K562 (cell line): ENCODE results near the gene CUX1. TPM values are rescaled to one million over a fixed set of nuclear protein-coding genes. Genes with fewer than 3 reads are reported as not detected.

Experiments
- BHLHE40 ChIP-seq: IDR thresholded peaks from 2 replicates; pipeline ENCODE4 v1.6.1; 2011; ENCODE audit warnings: low read length, improper control_type of control experiment
- ERF ChIP-seq: fragments of 450-650 bp; formaldehyde crosslinking; IDR thresholded peaks from 2 replicates; pipeline ENCODE4 v1.4.0; 2020; ENCODE audit warnings: mild to moderate bottlenecking, mixed read lengths
- JUND ChIP-seq, 2 experiments: IDR thresholded peaks; 2 replicates in 1 of 2; 3 replicates in 1 of 2; pipeline ENCODE4 v1.6.1; 2011; ENCODE audit warnings: borderline replicate concordance in 2 of 2, low read depth in 2 of 2, low read length in 2 of 2, improper control_type of control experiment in 1 of 2, missing biosample characterization in 1 of 2, missing genetic modification characterization in 1 of 2, missing genetic modification reagents in 1 of 2
- LEF1 ChIP-seq: fragments of 450-650 bp; IDR thresholded peaks from 2 replicates; pipeline ENCODE4 v1.6.1; 2016; ENCODE audit warnings: mild to moderate bottlenecking
- PHF21A ChIP-seq: fragments of 450-650 bp; IDR thresholded peaks from 2 replicates; pipeline ENCODE4 v1.6.1; 2017; ENCODE audit warnings: low read depth, borderline replicate concordance
- POLR2H ChIP-seq: IDR thresholded peaks from 2 replicates; pipeline ENCODE4 v1.6.1; 2016; ENCODE audit warnings: missing genetic modification characterization, low read depth, mild to moderate bottlenecking, control low read depth, missing compliant biosample characterization, moderate library complexity
- PRMT5 ChIP-seq: sonication (generic); formaldehyde crosslinking; IDR thresholded peaks from 2 replicates; pipeline ENCODE4 v1.5.0; 2020; ENCODE audit warnings: missing genetic modification reagents
- PTTG1 ChIP-seq: fragments of 450-650 bp; IDR thresholded peaks from 2 replicates; pipeline ENCODE4 v1.6.1; 2016; ENCODE audit warnings: low read depth, mild to moderate bottlenecking, missing genetic modification characterization, missing compliant biosample characterization
- RAD21 ChIP-seq, 2 experiments: fragments of 250-450 bp in 1 of 2; fragments of 450-650 bp in 1 of 2; sonication (Bioruptor Pico) in 1 of 2; formaldehyde crosslinking in 1 of 2; IDR thresholded peaks in 1 of 2; conservative IDR thresholded peaks in 1 of 2; 2 replicates each; pipeline versions ENCODE4 v1.4.0 to v1.8.0; 2020 to 2022; ENCODE audit warnings: mild to moderate bottlenecking in 2 of 2, moderate library complexity in 1 of 2
- RBBP5 ChIP-seq: fragments of 200-600 bp; sonication (generic); IDR thresholded peaks from 2 replicates; pipeline ENCODE4 v1.6.1; 2012; ENCODE audit warnings: borderline replicate concordance, mild to moderate bottlenecking, low read length, control low read depth, inconsistent platforms; ENCODE audit not compliant: insufficient read depth, poor library complexity, severe bottlenecking
- SIRT6 ChIP-seq: IDR thresholded peaks from one replicate; pipeline ENCODE4 v1.6.1; 2012; ENCODE audit warnings: low read depth, mild to moderate bottlenecking, control low read depth, inconsistent platforms, low read length, moderate library complexity
- TAF7 ChIP-seq: fragments of 450-650 bp; IDR thresholded peaks from 2 replicates; pipeline ENCODE4 v1.6.1; 2016; ENCODE audit warnings: missing genetic modification characterization, missing compliant biosample characterization
- TCF3 ChIP-seq: sonication (generic); formaldehyde crosslinking; IDR thresholded peaks from 2 replicates; pipeline ENCODE4 v1.4.0; 2020; ENCODE audit warnings: mild to moderate bottlenecking, missing genetic modification reagents
- TFAP4 ChIP-seq: sonication (generic); formaldehyde crosslinking; IDR thresholded peaks from 2 replicates; pipeline ENCODE4 v1.8.0; 2022; ENCODE audit warnings: missing genetic modification reagents, mild to moderate bottlenecking, moderate library complexity, borderline replicate concordance
- XRCC5 ChIP-seq: fragments of 200-400 bp; formaldehyde crosslinking; IDR thresholded peaks from 2 replicates; pipeline ENCODE4 v1.6.1; 2017; ENCODE audit warnings: low read depth, mild to moderate bottlenecking, low read length
- ZEB2 ChIP-seq: fragments of 450-650 bp; IDR thresholded peaks from 2 replicates; pipeline ENCODE4 v1.6.1; 2016
- ZNF253 ChIP-seq: fragments of 250-450 bp; sonication (Bioruptor Pico); conservative IDR thresholded peaks from 2 replicates; pipeline ENCODE4 v1.6.1; 2021; ENCODE audit warnings: mild to moderate bottlenecking
- ZNF347 ChIP-seq: fragments of 450-650 bp; formaldehyde crosslinking; IDR thresholded peaks from 2 replicates; pipeline ENCODE4 v1.4.0; 2020; ENCODE audit warnings: low read depth, mild to moderate bottlenecking, moderate library complexity
- ZNF696 ChIP-seq: fragments of 250-450 bp; sonication (Bioruptor Pico); conservative IDR thresholded peaks from 2 replicates; pipeline ENCODE4 v1.4.0; 2020; ENCODE audit warnings: mild to moderate bottlenecking, moderate library complexity
- polyA plus RNA-seq, 8 experiments: library from polyadenylated mRNA; depleted of rRNA in 4 of 8; stranded (reverse) in 5 of 8; unstranded in 3 of 8; fragments of >200 nt; fragmentation: Nextera tagmentation in 2 of 8; fragmentation: Illumina TruSeq in 1 of 8; extraction: Ambion mirVana in 2 of 8; extraction: Trizol in 1 of 8; gene quantifications; 2 replicates each; pipeline versions ENCODE4 v1.2.1 to v1.2.3, GENCODE V29; 2011 to 2014; ENCODE audit warnings: inconsistent platforms in 1 of 8, missing spikeins in 1 of 8
- total RNA-seq, 7 experiments: library from RNA; depleted of rRNA in 6 of 7; stranded (reverse); fragments of >200 nt in 6 of 7; fragmentation: Illumina TruSeq in 2 of 7; extraction: Trizol in 2 of 7; gene quantifications; 2 replicates each; pipeline versions ENCODE4 v1.2.1 to v1.2.3, GENCODE V29; 2011 to 2021; ENCODE audit warnings: low replicate concordance in 1 of 7
- TF ChIP-seq, protein P1 (sequence below): fragments of 450-650 bp; IDR thresholded peaks from 2 replicates; pipeline ENCODE4 v1.6.1; 2018; ENCODE audit not compliant: partially characterized antibody

CUX1 gene
- total and polyA plus RNA-seq, 9 of the 15 experiments (the other 6 are each of a cell fraction or from before 2014, with no cell fraction given) = 3.6 to 55.3 (median 25.2) TPM

DNA sequence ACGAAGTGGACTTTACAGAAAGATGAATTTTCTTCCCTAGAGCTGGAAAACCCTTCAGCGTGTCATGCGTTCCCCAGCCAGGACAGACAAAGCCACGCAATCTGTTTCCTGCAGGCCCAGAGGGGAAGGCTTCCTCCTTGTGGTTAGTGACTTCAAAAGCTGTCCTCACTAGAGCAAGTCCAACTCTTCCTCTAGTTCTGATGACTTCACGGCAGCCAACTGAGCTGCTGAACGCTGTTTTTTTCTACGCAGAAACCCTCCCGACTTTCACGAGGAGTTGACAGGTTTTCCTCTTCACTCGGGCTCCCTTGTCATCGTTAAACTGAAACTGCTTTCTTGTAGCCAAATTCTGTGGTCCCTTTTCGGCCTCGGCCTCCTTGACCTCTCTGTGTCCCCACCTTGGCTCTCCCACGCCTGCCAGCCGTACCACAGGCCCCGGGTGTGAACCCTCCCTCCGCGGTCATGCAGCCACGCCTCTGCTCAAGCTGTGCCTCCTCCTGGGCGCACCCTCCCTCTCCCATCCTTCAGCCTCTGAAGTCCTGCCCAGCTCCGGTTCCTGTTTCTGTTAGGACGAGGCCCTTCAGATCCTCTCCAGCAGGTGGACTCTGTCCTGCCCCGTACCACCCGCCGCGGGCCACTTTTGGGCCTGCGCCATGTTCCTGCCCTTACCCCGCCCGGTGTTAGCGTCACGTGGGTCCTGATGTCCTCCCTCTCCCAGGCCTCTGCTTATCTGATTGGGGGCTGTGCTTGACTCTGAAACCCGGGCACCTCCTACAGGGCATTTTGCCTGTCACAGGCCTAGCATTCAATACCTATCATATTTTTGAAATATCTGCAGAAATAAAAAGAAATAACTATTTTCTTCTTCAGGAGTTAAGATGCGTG lies 39.3 kb downstream of the CUX1 start (continued):
- TF ChIP-seq, protein P1, sequence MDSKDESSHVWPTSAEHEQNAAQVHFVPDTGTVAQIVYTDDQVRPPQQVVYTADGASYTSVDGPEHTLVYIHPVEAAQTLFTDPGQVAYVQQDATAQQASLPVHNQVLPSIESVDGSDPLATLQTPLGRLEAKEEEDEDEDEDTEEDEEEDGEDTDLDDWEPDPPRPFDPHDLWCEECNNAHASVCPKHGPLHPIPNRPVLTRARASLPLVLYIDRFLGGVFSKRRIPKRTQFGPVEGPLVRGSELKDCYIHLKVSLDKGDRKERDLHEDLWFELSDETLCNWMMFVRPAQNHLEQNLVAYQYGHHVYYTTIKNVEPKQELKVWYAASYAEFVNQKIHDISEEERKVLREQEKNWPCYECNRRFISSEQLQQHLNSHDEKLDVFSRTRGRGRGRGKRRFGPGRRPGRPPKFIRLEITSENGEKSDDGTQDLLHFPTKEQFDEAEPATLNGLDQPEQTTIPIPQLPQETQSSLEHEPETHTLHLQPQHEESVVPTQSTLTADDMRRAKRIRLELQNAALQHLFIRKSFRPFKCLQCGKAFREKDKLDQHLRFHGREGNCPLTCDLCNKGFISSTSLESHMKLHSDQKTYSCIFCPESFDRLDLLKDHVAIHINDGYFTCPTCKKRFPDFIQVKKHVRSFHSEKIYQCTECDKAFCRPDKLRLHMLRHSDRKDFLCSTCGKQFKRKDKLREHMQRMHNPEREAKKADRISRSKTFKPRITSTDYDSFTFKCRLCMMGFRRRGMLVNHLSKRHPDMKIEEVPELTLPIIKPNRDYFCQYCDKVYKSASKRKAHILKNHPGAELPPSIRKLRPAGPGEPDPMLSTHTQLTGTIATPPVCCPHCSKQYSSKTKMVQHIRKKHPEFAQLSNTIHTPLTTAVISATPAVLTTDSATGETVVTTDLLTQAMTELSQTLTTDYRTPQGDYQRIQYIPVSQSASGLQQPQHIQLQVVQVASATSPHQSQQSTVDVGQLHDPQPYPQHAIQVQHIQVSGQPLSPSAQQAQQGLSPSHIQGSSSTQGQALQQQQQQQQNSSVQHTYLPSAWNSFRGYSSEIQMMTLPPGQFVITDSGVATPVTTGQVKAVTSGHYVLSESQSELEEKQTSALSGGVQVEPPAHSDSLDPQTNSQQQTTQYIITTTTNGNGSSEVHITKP = peak; percentile 77
- TF ChIP-seq BHLHE40 (peak; percentile 92), ZNF347 (no peak), TFAP4 (peak; percentile 91), ERF (CRISPR knock-in tag) (no peak), PTTG1 (tag) (no peak), JUND (IDR thresholded peaks at IDR 0.05; ENCODE audit: borderline replicate concordance, low read depth, low read length) (peak; percentile 67), JUND (tag; IDR thresholded peaks at IDR 0.05; ENCODE audit: borderline replicate concordance, low read depth, low read length) (peak; percentile 75; the same call in 2 of the 3 replicates), ZNF253 (CRISPR knock-in tag) (no peak), ZEB2 (peak; percentile 54; the same call in 1 of the 2 replicates), XRCC5 (peak; percentile 31; the same call in 1 of the 2 replicates), SIRT6 (no peak), PHF21A (peak; percentile 84), TAF7 (peak; percentile 46; the same call in 1 of the 2 replicates), TCF3 (CRISPR knock-in tag) (peak; percentile 80), PRMT5 (CRISPR knock-in tag) (no peak), LEF1 (peak; percentile 93), POLR2H (tag) (peak; percentile 80), RBBP5 (peak; percentile 85), RAD21 (CRISPR knock-in tag; conservative IDR thresholded peaks at IDR 0.05 in 1 of 2, IDR thresholded peaks at IDR 0.05 in 1 of 2) (peak; percentile 77 to 84), ZNF696 (CRISPR knock-in tag) (no peak)
